Transverse colon (tissue), 4 donors: Measurements from ENCODE around the gene CARD16. TPM values are rescaled to one million over a fixed set of nuclear protein-coding genes. Genes with fewer than 3 reads are reported as not detected.

Experiments used
- DNase-seq: peaks from one replicate; pipeline ENCODE4 v3.0.0-alpha.2; 2019
- H3K27ac ChIP-seq, 4 donors: fragments of 200-600 bp; sonication (generic); 2 replicates each; pipeline ENCODE4 v1.5.1; 2016 to 2018; ENCODE audit warnings: inconsistent platforms in 4 of 4
- H3K27me3 ChIP-seq: fragments of 200-600 bp; sonication (generic); 2 replicates; pipeline ENCODE4 v1.5.1; 2017; ENCODE audit warnings: inconsistent platforms
- H3K36me3 ChIP-seq, 4 donors: fragments of 200-600 bp; sonication (generic); 2 replicates each; pipeline ENCODE4 v1.5.1; 2017 to 2019; ENCODE audit warnings: inconsistent platforms in 4 of 4
- H3K4me1 ChIP-seq, 4 donors: fragments of 200-600 bp; sonication (generic); 2 replicates each; pipeline ENCODE4 v1.5.1; 2017 to 2020; ENCODE audit warnings: inconsistent platforms in 4 of 4
- H3K4me3 ChIP-seq, 4 donors: fragments of 200-600 bp; sonication (generic); 1 replicate in 1 of 4; 2 replicates in 3 of 4; pipeline versions ENCODE4 v1.5.1 to v1.6.1; 2017 to 2019; ENCODE audit warnings: inconsistent platforms in 4 of 4
- H3K9me3 ChIP-seq, 2 donors: fragments of 200-600 bp; sonication (generic); 2 replicates each; pipeline ENCODE4 v1.5.1; 2017 to 2019; ENCODE audit warnings: inconsistent platforms in 2 of 2
- CTCF ChIP-seq, 5 experiments: fragments of 200-600 bp in 3 of 5; fragments of 450-650 bp in 2 of 5; sonication (generic) in 3 of 5; IDR thresholded peaks; 1 replicate in 2 of 5; 2 replicates in 3 of 5; pipeline ENCODE4 v1.5.1; 2016 to 2017; ENCODE audit warnings: antibody characterized with exemption in 5 of 5, inconsistent platforms in 3 of 5, mild to moderate bottlenecking in 2 of 5, moderate library complexity in 1 of 5
- EP300 ChIP-seq: sonication (generic); formaldehyde crosslinking; IDR thresholded peaks from one replicate; pipeline ENCODE4 v1.6.1; 2017; ENCODE audit warnings: antibody characterized with exemption, low read depth
- POLR2A ChIP-seq: fragments of 450-650 bp; IDR thresholded peaks from one replicate; pipeline ENCODE4 v1.6.1; 2016; ENCODE audit warnings: antibody characterized with exemption, mild to moderate bottlenecking, moderate library complexity
- POLR2AphosphoS5 ChIP-seq, 3 donors: sonication (generic); formaldehyde crosslinking; IDR thresholded peaks; one replicate each; pipeline ENCODE4 v1.6.1; 2016; ENCODE audit warnings: antibody characterized with exemption in 3 of 3
- WGBS, 2 donors: methylation state at CpG; one replicate each; pipeline ENCODE4 v1.1.5; 2018; ENCODE audit warnings: low coverage in 1 of 2; 5-methylcytosine and 5-hydroxymethylcytosine counted together
- in situ Hi-C, 4 donors: fragments of 200-750 bp; cut with MboI; loops; one replicate each; pipeline versions ENCODE4 v1.15.0 to v1.15.1; 2017; ENCODE audit warnings: low sequenced_read_pairs in 3 of 4, low pct_ligation_motif_present in 1 of 4, low pct_unique_long_range_greater_than_20kb in 1 of 4
- intact Hi-C: fragments of 100-400 bp; cut with DNase I; formaldehyde crosslinking; loops from one replicate; pipeline ENCODE4 v1.15.1; 2023; ENCODE audit warnings: low total_unique reads
- total RNA-seq, 4 donors: library from RNA; depleted of rRNA; stranded (reverse); fragments of >200 nt; gene quantifications; one replicate each; pipeline ENCODE4 v1.1.0, GENCODE V29; 2016

The CARD16 gene
- total RNA-seq, 4 donors from 2014 or later, result 8.0 to 34.0 (median 28.4) TPM; not detected in 1

- H3K4me3 ChIP-seq, result no peak overlapping the region
- no peaks in the 10 kb centered on the region for H3K27me3 ChIP-seq
- H3K4me1 ChIP-seq, result no peaks in the 10 kb centered on the region
- no peaks in the 10 kb centered on the region for H3K36me3 ChIP-seq
- no peaks in the 10 kb centered on the region for H3K9me3 ChIP-seq
- 77 to 88% methylated on average over 7 of the region's 7 CpGs for WGBS, 2 donors
- DNase-seq, result peak; percentile 29
- TF ChIP-seq CTCF (IDR thresholded peaks at IDR 0.05) (peak; percentile 38 to 48 (median 46)), POLR2A (no peak), POLR2AphosphoS5 (IDR thresholded peaks at IDR 0.05) (no peak)
- intact Hi-C loops, result no loop called here
- no peak overlapping the region for H3K27ac ChIP-seq
- in situ Hi-C loops, result no loop called here
Measured at GRCh38 chr11:105000797-105001196, 44.3 kb downstream of the CARD16 start.

GRCh38 chr11:105000167-105000566 is 45.0 kb downstream of the CARD16 start:
- intact Hi-C loops (no loop called here), in situ Hi-C loops (no loop called here)
- H3K36me3 ChIP-seq, result no peaks in the 10 kb centered on the region
- H3K4me3 ChIP-seq, result no peak overlapping the region
- H3K27ac ChIP-seq, result no peak overlapping the region
- no peaks in the 10 kb centered on the region for H3K27me3 ChIP-seq
- 91% methylated on average over 5 of the region's 5 CpGs; no CpG with 5 or more reads in 1 of the 2 donors for WGBS, 2 donors
- H3K9me3 ChIP-seq, result no peaks in the 10 kb centered on the region
- TF ChIP-seq POLR2A, result no peak
- no peak for TF ChIP-seq POLR2AphosphoS5 (IDR thresholded peaks at IDR 0.05)
- no peak for TF ChIP-seq CTCF (IDR thresholded peaks at IDR 0.05)
- no peak for TF ChIP-seq EP300
- H3K4me1 ChIP-seq, result no peaks in the 10 kb centered on the region
- DNase-seq, result no peak

- in situ Hi-C loops, result no loop called here
- intact Hi-C loops, result no loop called here
- 17 to 55% methylated on average over 1 of the region's 1 CpG for WGBS, 2 donors
Measured at GRCh38 chr11:104999721-105000120, 45.4 kb downstream of the CARD16 start.

DNA sequence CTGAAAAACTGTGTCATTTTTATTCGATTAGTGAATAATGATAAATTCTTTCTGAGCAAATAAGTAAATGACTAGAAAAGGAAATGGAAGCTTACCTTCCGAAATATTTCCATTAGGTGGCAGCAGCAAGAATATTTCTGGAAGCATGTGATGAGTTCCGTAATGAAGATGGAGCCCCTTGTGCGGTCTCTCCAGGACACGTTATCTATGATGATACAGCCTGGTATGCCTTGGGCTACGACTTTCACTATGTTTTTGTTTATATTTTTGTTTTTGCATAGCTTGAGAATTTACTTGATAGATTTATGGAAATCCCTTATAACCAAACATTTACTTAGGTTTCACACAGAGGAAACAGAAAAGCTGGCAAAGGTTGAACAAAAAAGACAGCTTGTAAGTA is 47.8 kb downstream of the CARD16 start:
- no peaks in the 10 kb centered on the region for H3K4me1 ChIP-seq
- H3K36me3 ChIP-seq, result no peaks in the 10 kb centered on the region
- no peak for DNase-seq
- H3K27me3 ChIP-seq, result no peaks in the 10 kb centered on the region
- intact Hi-C loops, result no loop called here
- no peaks in the 10 kb centered on the region for H3K9me3 ChIP-seq
- no peak overlapping the region for H3K4me3 ChIP-seq
- WGBS, 2 donors, result 70 to 83% methylated on average over 6 of the region's 6 CpGs
- H3K27ac ChIP-seq, result no peak overlapping the region
- no peak for TF ChIP-seq EP300
- TF ChIP-seq POLR2A, result no peak
- no peak for TF ChIP-seq POLR2AphosphoS5 (IDR thresholded peaks at IDR 0.05)
- in situ Hi-C loops, result no loop called here

More at GRCh38 chr11:104999721-105000120, 45.4 kb downstream of the CARD16 start:
- no peak for DNase-seq
- Histone ChIP-seq H3K4me1 (no peaks in the 10 kb centered on the region), H3K9me3 (no peaks in the 10 kb centered on the region), H3K4me3 (no peak overlapping the region), H3K27ac (no peak overlapping the region), H3K27me3 (no peaks in the 10 kb centered on the region), H3K36me3 (no peaks in the 10 kb centered on the region)
- TF ChIP-seq CTCF (IDR thresholded peaks at IDR 0.05), result no peak
- no peak for TF ChIP-seq POLR2AphosphoS5 (IDR thresholded peaks at IDR 0.05)
- TF ChIP-seq EP300, result no peak
- no peak for TF ChIP-seq POLR2A

DNA sequence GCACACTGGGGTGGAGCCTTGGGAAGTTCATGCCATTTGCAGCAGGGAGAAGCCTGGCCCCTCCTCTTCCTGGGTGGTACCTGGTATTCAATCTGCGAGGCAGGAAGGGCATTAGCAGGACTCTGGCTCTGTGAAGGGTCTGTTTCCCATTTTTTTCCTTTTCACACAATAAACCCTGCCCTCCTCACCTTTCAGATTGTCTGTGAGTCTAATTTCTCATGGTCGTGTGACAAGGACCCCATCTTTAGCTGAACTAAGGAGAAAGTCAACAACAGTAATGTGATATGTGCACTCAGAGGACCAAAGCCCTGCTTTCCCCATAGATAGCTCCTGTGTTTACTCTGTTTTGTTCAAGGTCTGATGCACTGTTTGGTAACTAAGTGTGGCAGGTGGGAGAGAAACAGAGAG is 50.1 kb downstream of the CARD16 start:
- DNase-seq, result no peak
- H3K4me3 ChIP-seq, result no peak overlapping the region
- in situ Hi-C loops (no loop called here), intact Hi-C loops (no loop called here)
- 44 to 78% methylated on average over 1 to 2 of the region's 2 CpGs for WGBS, 2 donors
- no peaks in the 10 kb centered on the region for H3K4me1 ChIP-seq
- no peaks in the 10 kb centered on the region for H3K36me3 ChIP-seq
- H3K27me3 ChIP-seq, result no peaks in the 10 kb centered on the region
- TF ChIP-seq POLR2A (no peak), CTCF (IDR thresholded peaks at IDR 0.05) (no peak), EP300 (no peak), POLR2AphosphoS5 (IDR thresholded peaks at IDR 0.05) (no peak)
- no peak overlapping the region for H3K27ac ChIP-seq
- no peaks in the 10 kb centered on the region for H3K9me3 ChIP-seq
